Measurements from ENCODE around the gene HMGN2. TPM values are rescaled to one million over a fixed set of nuclear protein-coding genes. Genes with fewer than 3 reads are reported as not detected.

Gene HMGN2
- total and polyA plus RNA-seq, 2 experiments from 2014 or later, result 330 to 1,122 TPM

DNA sequence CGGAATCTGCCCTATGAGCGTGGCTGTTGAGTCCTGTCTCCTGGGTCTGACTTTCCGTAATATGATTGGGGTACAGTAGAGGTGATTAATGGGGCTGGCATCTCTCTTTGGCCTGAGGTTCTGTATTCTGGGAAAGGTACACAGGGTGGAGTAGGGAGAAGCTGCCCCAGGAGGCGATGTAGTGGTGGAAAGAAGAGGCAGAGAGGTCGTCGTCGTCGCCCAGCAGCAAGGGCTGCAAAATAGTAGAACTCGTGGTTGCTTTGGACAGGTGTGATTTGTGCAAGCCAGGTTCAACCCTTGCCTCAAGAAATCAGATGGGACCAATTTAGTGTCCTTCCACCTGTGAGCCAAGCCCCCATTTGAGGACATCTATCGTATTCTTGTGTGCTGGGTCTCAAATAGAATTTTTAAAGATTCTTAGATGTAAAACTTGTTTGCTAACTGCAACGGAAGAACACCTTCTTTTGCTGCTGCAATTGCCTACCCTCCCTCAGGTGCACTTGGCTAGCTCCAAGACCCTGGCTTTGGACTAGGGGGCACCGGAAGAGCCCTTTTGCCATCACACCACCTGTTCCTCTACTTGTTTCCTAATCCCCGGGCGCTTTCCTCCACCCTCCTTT, 1.3 kb upstream of the HMGN2 start:
- H3K36me3 Mint-ChIP-seq (ENCODE audit: low read depth), result peaks cover 51% of the 10 kb centered on the region

More for the DNA sequence above, 1.3 kb upstream of the HMGN2 start:
- TF ChIP-seq, protein P1, sequence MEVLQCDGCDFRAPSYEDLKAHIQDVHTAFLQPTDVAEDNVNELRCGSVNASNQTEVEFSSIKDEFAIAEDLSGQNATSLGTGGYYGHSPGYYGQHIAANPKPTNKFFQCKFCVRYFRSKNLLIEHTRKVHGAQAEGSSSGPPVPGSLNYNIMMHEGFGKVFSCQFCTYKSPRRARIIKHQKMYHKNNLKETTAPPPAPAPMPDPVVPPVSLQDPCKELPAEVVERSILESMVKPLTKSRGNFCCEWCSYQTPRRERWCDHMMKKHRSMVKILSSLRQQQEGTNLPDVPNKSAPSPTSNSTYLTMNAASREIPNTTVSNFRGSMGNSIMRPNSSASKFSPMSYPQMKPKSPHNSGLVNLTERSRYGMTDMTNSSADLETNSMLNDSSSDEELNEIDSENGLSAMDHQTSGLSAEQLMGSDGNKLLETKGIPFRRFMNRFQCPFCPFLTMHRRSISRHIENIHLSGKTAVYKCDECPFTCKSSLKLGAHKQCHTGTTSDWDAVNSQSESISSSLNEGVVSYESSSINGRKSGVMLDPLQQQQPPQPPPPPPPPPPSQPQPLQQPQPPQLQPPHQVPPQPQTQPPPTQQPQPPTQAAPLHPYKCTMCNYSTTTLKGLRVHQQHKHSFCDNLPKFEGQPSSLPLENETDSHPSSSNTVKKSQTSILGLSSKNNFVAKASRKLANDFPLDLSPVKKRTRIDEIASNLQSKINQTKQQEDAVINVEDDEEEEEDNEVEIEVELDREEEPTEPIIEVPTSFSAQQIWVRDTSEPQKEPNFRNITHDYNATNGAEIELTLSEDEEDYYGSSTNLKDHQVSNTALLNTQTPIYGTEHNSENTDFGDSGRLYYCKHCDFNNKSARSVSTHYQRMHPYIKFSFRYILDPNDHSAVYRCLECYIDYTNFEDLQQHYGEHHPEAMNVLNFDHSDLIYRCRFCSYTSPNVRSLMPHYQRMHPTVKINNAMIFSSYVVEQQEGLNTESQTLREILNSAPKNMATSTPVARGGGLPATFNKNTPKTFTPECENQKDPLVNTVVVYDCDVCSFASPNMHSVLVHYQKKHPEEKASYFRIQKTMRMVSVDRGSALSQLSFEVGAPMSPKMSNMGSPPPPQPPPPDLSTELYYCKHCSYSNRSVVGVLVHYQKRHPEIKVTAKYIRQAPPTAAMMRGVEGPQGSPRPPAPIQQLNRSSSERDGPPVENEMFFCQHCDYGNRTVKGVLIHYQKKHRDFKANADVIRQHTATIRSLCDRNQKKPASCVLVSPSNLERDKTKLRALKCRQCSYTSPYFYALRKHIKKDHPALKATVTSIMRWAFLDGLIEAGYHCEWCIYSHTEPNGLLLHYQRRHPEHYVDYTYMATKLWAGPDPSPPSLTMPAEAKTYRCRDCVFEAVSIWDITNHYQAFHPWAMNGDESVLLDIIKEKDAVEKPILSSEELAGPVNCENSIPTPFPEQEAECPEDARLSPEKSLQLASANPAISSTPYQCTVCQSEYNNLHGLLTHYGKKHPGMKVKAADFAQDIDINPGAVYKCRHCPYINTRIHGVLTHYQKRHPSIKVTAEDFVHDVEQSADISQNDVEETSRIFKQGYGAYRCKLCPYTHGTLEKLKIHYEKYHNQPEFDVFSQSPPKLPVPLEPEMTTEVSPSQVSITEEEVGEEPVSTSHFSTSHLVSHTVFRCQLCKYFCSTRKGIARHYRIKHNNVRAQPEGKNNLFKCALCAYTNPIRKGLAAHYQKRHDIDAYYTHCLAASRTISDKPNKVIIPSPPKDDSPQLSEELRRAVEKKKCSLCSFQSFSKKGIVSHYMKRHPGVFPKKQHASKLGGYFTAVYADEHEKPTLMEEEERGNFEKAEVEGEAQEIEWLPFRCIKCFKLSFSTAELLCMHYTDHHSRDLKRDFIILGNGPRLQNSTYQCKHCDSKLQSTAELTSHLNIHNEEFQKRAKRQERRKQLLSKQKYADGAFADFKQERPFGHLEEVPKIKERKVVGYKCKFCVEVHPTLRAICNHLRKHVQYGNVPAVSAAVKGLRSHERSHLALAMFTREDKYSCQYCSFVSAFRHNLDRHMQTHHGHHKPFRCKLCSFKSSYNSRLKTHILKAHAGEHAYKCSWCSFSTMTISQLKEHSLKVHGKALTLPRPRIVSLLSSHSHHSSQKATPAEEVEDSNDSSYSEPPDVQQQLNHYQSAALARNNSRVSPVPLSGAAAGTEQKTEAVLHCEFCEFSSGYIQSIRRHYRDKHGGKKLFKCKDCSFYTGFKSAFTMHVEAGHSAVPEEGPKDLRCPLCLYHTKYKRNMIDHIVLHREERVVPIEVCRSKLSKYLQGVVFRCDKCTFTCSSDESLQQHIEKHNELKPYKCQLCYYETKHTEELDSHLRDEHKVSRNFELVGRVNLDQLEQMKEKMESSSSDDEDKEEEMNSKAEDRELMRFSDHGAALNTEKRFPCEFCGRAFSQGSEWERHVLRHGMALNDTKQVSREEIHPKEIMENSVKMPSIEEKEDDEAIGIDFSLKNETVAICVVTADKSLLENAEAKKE (CRISPR knock-in tag; IDR thresholded peaks at IDR 0.05), result no peak
- TF ChIP-seq, protein P2, sequence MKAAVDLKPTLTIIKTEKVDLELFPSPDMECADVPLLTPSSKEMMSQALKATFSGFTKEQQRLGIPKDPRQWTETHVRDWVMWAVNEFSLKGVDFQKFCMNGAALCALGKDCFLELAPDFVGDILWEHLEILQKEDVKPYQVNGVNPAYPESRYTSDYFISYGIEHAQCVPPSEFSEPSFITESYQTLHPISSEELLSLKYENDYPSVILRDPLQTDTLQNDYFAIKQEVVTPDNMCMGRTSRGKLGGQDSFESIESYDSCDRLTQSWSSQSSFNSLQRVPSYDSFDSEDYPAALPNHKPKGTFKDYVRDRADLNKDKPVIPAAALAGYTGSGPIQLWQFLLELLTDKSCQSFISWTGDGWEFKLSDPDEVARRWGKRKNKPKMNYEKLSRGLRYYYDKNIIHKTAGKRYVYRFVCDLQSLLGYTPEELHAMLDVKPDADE (IDR thresholded peaks at IDR 0.05), result no peak
- no peak for TF ChIP-seq STAT1 (IDR thresholded peaks at IDR 0.05; ENCODE audit: unreplicated experiment)
- ATAC-seq (no peak), DNase-seq (ENCODE audit: low spot score) (no peak)
- peaks cover 21% of the 10 kb centered on the region for H3K79me2 ChIP-seq (replicated peaks; ENCODE audit: insufficient read depth)
- H3F3A ChIP-seq (replicated peaks; ENCODE audit: low read depth), result peaks cover 41% of the 10 kb centered on the region
- H3K36me3 ChIP-seq (ENCODE audit: insufficient read depth), result peaks cover 31% of the 10 kb centered on the region
- peaks cover 27% of the 10 kb centered on the region for H4K20me1 ChIP-seq (replicated peaks; ENCODE audit: insufficient read depth)
- H2AFZ ChIP-seq, result no peak overlapping the region
- H3K27me3 ChIP-seq (ENCODE audit: insufficient read depth), result peaks cover 9% of the 10 kb centered on the region; the same call in 1 of the 2 replicates
- H3K4me2 ChIP-seq, result peak overlapping the region; percentile 94
- Mint-ChIP-seq H3K27me3 (ENCODE audit: insufficient read depth, low read depth, poor library complexity) (peaks cover 33% of the 10 kb centered on the region), H3K9me3 (peaks cover 3% of the 10 kb centered on the region; the same call in 1 of the 3 replicates), H3K4me1 (peaks cover 36% of the 10 kb centered on the region), H3K4me3 (peak overlapping the region; percentile 89), H3K27ac (no peak overlapping the region)
- H3K4me1 ChIP-seq (ENCODE audit: insufficient read depth), result peaks cover 21% of the 10 kb centered on the region
- peak overlapping the region; percentile 96 for H3K4me3 ChIP-seq
- no peaks in the 10 kb centered on the region for H3K9me2 ChIP-seq (ENCODE audit: insufficient read depth)
- H3K27ac ChIP-seq (ENCODE audit: low read depth), result no peak overlapping the region
